Natural killer cell (primary cell): ENCODE measurements around the gene WDFY3. TPM values are rescaled to one million over a fixed set of nuclear protein-coding genes. Genes with fewer than 3 reads are reported as not detected.

Source experiments
- ATAC-seq, 3 donors: fragments of 150-1000 bp in 2 of 3; fragments of 200-7000 bp in 1 of 3; cut with Tn5 transposase; 1 replicate in 1 of 3; 2 replicates in 2 of 3; pipeline ENCODE4 v1.10.0; 2021; ENCODE audit warnings: mild to moderate bottlenecking in 2 of 3, moderate library complexity in 2 of 3
- DNase-seq, 2 donors: peaks; one replicate each; pipeline versions ENCODE4 v3.0.0 to v3.0.0-alpha.2; 2013 to 2021; ENCODE audit warnings: mixed read lengths in 1 of 2
- H3K27ac ChIP-seq: one replicate; pipeline ENCODE4 v1.5.1; 2013; ENCODE audit warnings: mild to moderate bottlenecking, low read length
- H3K27me3 ChIP-seq: one replicate; pipeline ENCODE4 v1.6.1; 2013; ENCODE audit warnings: low read length; ENCODE audit not compliant: control insufficient read depth, insufficient read depth
- H3K36me3 ChIP-seq: one replicate; pipeline ENCODE4 v1.6.1; 2013; ENCODE audit warnings: low read length; ENCODE audit not compliant: control insufficient read depth, insufficient read depth
- H3K4me1 ChIP-seq: one replicate; pipeline ENCODE4 v1.6.1; 2013; ENCODE audit warnings: low read length; ENCODE audit not compliant: control insufficient read depth, insufficient read depth
- H3K4me3 ChIP-seq: one replicate; pipeline ENCODE4 v1.5.1; 2013; ENCODE audit warnings: low read length
- H3K9me3 ChIP-seq: one replicate; pipeline ENCODE4 v1.6.1; 2013; ENCODE audit warnings: low read length; ENCODE audit not compliant: control insufficient read depth, insufficient read depth
- H3K27ac Mint-ChIP-seq, 2 donors: one replicate each; pipeline ENCODE4 v1.8.0; 2022; ENCODE audit warnings: mild to moderate bottlenecking in 2 of 2, mixed read lengths in 2 of 2, moderate library complexity in 1 of 2
- H3K27me3 Mint-ChIP-seq, 2 donors: one replicate each; pipeline ENCODE4 v1.8.0; 2022; ENCODE audit warnings: low read depth in 2 of 2, mixed read lengths in 2 of 2
- H3K36me3 Mint-ChIP-seq: one replicate; pipeline ENCODE4 v1.8.0; 2022; ENCODE audit warnings: mixed read lengths
- H3K4me1 Mint-ChIP-seq, 2 donors: one replicate each; pipeline ENCODE4 v1.8.0; 2022; ENCODE audit warnings: mixed read lengths in 2 of 2
- H3K4me3 Mint-ChIP-seq: one replicate; pipeline ENCODE4 v1.8.0; 2022; ENCODE audit warnings: mild to moderate bottlenecking, moderate library complexity, mixed read lengths
- H3K9me3 Mint-ChIP-seq, 2 donors: one replicate each; pipeline ENCODE4 v1.8.0; 2022; ENCODE audit warnings: mixed read lengths in 2 of 2
- WGBS: methylation state at CpG from one replicate; pipeline ENCODE4 v1.1.7; 2013; ENCODE audit warnings: missing lambda C conversion rate; ENCODE audit not compliant: insufficient coverage; 5-methylcytosine and 5-hydroxymethylcytosine counted together
- intact Hi-C: fragments of 100-400 bp; cut with micrococcal nuclease; formaldehyde crosslinking; loops from one replicate; pipeline ENCODE4 v1.14.2; 2022
- total RNA-seq, 4 donors: library from RNA; stranded (reverse); fragments of 120-200 nt in 1 of 4; gene quantifications; one replicate each; pipeline versions ENCODE4 v1.2.3 to v1.2.4, GENCODE V29; 2013 to 2022
- TF ChIP-seq, protein P1 (sequence below): fragments of 200-600 bp; IDR thresholded peaks from one replicate; pipeline ENCODE4 v1.8.0; 2022; ENCODE audit warnings: antibody characterized with exemption

The WDFY3 gene
- total RNA-seq, 3 donors from 2014 or later (not counting 1 experiment from before 2014, with no cell fraction given), result 2.5 to 7.2 (median 6.0) TPM

DNA sequence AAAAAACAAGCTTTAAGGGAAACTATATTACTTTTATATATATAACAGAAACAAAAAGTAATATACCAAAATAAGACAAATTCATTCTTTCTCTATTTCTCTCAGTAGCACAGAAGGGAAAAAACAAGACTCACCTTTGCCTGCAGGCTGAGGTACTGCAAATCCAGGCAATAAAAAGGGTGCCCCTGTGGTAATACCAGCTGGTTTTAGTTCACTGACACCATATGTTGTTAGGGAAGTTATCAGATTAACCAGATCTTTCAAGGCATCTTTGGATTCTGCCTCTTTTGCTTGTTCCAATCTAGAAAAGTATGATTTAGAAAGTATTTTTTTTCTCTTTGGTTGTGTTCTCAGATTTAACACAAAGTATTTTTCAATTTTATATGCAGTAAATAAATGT is 139.8 kb downstream of the WDFY3 start:
- TF ChIP-seq, protein P1, sequence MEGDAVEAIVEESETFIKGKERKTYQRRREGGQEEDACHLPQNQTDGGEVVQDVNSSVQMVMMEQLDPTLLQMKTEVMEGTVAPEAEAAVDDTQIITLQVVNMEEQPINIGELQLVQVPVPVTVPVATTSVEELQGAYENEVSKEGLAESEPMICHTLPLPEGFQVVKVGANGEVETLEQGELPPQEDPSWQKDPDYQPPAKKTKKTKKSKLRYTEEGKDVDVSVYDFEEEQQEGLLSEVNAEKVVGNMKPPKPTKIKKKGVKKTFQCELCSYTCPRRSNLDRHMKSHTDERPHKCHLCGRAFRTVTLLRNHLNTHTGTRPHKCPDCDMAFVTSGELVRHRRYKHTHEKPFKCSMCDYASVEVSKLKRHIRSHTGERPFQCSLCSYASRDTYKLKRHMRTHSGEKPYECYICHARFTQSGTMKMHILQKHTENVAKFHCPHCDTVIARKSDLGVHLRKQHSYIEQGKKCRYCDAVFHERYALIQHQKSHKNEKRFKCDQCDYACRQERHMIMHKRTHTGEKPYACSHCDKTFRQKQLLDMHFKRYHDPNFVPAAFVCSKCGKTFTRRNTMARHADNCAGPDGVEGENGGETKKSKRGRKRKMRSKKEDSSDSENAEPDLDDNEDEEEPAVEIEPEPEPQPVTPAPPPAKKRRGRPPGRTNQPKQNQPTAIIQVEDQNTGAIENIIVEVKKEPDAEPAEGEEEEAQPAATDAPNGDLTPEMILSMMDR, result no peak
- H3K36me3 Mint-ChIP-seq, result no peaks in the 10 kb centered on the region
- no peaks in the 10 kb centered on the region for H3K4me1 Mint-ChIP-seq

DNA sequence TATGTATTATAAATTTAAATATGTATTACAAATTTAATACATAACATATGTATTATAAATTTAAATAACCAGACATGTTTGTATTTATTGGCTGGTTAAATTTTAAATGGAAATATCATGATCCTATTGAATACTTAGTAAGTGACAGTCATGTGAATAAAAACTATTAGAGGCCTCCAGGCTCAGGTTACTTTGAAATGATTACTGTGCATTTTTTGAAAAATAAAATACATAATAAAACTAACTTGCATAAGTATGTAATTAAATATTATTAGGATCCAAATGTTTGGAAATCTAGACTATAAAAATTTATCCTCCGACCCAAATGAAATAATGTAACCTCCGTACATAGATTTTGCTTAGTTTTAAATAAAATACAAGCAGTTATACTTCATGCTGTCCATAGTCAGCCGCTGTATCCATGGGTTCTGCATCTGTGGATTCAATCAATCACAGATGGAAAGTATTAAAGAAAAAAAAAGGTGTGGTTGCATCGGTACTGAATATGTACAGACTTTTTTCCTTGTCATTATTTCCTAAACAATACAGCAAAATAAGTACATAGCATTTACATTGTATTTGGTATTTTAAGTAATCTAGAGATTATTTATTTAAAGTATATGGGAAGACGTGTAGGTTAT is 140.7 kb downstream of the WDFY3 start:
- Mint-ChIP-seq H3K27me3 (no peaks in the 10 kb centered on the region), H3K4me1 (no peaks in the 10 kb centered on the region), H3K9me3 (peaks cover 0 to 3% of the 10 kb centered on the region in 2 donors), H3K4me3 (no peak overlapping the region), H3K36me3 (no peaks in the 10 kb centered on the region), H3K27ac (no peak overlapping the region)
- ATAC-seq, result no peak
- no peak for DNase-seq
- Histone ChIP-seq H3K36me3 (no peaks in the 10 kb centered on the region), H3K27ac (no peak overlapping the region), H3K4me1 (no peaks in the 10 kb centered on the region), H3K4me3 (no peak overlapping the region), H3K27me3 (no peaks in the 10 kb centered on the region), H3K9me3 (no peaks in the 10 kb centered on the region)
- intact Hi-C loops, result no loop called here
- WGBS, result 88% methylated on average over 1 of the region's 5 CpGs
- TF ChIP-seq, protein P1, result no peak

More for the DNA sequence above, 139.8 kb downstream of the WDFY3 start:
- intact Hi-C loops, result no loop called here
- ATAC-seq (no peak), DNase-seq (no peak)
- H3K9me3 ChIP-seq, result no peaks in the 10 kb centered on the region
- Mint-ChIP-seq H3K27me3 (no peaks in the 10 kb centered on the region), H3K9me3 (peaks cover 2 to 3% of the 10 kb centered on the region in 2 donors), H3K4me3 (no peak overlapping the region), H3K27ac (no peak overlapping the region)
- no peak overlapping the region for H3K4me3 ChIP-seq
- H3K36me3 ChIP-seq, result no peaks in the 10 kb centered on the region
- no peaks in the 10 kb centered on the region for H3K27me3 ChIP-seq
- no peak overlapping the region for H3K27ac ChIP-seq
- no peaks in the 10 kb centered on the region for H3K4me1 ChIP-seq

DNA sequence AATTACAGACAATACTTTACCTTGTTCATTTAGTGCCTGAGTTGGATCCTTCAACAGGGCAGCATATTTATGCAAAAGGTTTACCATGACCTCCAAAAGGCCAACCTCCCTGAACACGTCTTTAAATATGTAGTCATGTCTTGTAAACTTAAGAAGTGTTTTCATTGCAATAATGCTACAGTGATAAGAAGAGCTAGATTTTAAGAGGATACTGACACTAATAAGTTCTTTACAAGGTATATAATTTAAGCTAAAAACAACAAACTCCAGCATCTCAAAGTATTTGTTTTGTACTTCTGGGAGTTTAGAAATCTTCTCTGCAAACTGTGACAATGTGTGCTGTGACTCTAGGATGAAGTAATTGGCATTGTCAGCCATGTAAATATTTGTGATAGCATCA is 145.4 kb downstream of the WDFY3 start:
- no peak overlapping the region for H3K27ac ChIP-seq
- Mint-ChIP-seq H3K4me3 (no peak overlapping the region), H3K27me3 (no peaks in the 10 kb centered on the region), H3K4me1 (no peaks in the 10 kb centered on the region), H3K9me3 (peaks cover 0 to 5% of the 10 kb centered on the region in 2 donors), H3K36me3 (no peaks in the 10 kb centered on the region), H3K27ac (no peak overlapping the region)
- no CpG with 5 or more reads among the region's 1 CpG for WGBS
- TF ChIP-seq, protein P1, result no peak
- no peaks in the 10 kb centered on the region for H3K27me3 ChIP-seq
- ATAC-seq (no peak), DNase-seq (no peak)
- H3K9me3 ChIP-seq, result no peaks in the 10 kb centered on the region
- H3K4me1 ChIP-seq, result no peaks in the 10 kb centered on the region
- H3K4me3 ChIP-seq, result no peak overlapping the region
- intact Hi-C loops, result no loop called here
- no peaks in the 10 kb centered on the region for H3K36me3 ChIP-seq
